GM18861 (cell line): ENCODE measurements around the gene SLC22A5.
"Not testable (repeated sequence)": the region's sequence is repeated elsewhere in the genome, so short reads cannot be mapped to it uniquely, and the experiment has no call there.

ENCODE experiments used
- ATAC-seq: cut with Tn5 transposase; IDR thresholded peaks from one replicate; pipeline ENCODE4 v1.9.1; 2021; ENCODE audit not compliant: unreplicated experiment

Gene SLC22A5

DNA sequence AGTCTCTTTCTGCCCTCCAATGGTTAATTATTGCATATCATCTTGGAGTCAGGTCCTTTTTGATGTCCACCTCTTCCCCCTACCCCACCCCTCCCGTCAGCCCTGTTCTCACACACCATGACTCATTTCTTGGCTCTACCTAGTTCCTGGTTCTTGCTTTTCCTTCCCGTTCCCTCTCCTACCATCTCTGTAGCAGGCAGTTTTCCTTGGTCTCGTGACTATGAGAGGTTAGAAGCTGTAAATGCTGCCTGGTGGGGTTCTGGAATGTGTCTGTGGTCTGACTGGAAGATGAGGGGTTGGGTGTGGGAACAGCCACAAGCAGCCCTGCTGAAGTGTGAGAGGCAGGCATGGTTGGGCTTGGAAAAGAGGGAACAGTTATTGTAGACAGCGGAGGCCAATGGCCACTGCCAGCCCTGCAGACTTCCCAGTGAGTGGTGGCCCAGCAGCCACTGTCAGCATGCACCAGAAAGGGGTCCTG lies 18.2 kb downstream of the SLC22A5 start:
- no peak for ATAC-seq

DNA sequence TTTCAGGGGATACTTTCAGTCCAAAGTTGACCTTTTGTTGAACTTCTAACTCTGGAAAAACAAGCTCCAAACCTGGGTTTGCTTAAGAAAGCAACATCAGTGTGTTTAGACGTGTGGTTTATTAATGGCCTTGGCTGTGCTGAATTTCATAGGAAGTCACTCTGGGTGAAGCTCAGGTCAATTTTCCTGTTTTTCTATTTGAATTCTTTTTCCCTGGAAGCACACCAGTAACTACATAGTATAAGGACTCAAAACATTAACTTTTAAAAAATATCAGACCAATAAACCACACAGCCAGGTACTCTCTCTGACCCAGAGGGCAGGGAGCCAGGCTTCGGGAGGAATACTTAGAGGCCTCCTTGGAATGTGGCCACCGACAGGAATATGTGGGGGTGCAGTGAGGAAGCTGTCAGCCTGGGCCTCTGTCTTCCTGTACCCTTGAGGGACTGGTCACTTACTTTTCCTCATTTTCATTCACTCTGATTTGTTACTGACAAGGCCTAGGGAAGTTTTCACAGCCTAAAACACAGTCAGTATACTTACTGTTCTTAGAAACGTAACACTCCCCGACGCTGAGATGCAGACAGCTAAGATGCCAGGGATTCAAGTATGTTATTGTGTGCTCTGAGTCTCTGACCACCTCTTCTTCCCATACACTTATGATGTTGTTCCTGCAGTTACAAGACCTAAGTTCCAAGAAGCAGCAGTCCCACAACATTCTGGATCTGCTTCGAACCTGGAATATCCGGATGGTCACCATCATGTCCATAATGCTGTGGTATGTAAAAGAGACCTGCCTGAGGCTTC lies 18.9 kb downstream of the SLC22A5 start:
- ATAC-seq: no peak

- ATAC-seq: no peak
Observed at GRCh38 chr5:132389051-132389331, 19.5 kb downstream of the SLC22A5 start.

DNA sequence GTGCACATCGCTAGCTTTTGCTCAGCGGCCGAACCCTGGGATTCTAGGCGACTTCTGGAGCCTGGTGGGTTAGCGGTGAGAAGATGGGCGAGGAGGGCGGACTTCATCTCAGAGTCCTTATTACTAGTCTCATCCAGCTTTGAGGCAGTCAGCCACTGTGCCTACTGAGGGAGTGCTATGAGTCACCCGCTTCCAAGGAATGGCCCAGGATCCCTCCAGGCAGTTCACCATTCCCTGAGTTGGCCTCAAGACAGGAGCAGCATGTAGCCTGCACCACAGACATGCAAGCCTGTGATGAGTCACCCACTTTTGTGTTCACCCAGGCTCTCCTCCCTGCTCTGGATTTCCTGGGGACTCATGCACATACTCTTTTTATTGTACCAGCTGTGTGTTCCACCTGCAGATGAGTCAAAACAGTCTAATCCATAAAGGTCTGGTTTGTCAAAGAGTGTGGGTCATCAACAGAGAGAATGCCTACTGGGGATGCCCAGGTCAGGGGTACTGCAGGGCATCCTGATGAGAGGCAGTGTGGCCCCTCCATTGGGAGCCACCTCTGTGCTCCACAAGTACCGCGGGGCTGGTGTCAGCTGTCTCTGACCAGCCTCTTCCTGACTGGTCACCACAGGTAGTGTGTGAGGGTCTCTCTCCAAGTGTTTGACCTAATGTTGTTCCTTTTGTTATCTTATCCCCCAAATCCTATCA lies 20.2 kb downstream of the SLC22A5 start:
- ATAC-seq: no peak

- no peak for ATAC-seq
Observed at GRCh38 chr5:132391247-132391646, 21.7 kb downstream of the SLC22A5 start.

DNA sequence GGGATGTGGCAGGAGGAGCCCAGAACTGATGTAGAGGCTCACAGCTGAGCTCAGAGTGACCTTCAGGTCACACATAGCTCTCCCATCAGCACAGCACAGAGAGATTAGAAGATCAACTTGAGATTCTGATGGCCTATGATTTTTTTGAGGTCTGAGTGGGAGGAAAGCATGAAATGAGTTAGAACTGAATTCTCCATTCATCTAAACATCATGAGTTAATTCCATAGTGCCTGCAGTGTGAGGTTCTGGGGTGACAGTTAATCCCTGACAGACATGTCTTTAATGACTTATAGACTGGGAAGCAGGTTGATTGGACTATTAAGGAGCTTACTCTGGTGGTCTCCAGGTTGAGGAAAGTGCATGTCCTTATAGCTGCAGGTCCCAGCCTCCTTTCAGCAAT lies 22.4 kb downstream of the SLC22A5 start:
- ATAC-seq: no peak

DNA sequence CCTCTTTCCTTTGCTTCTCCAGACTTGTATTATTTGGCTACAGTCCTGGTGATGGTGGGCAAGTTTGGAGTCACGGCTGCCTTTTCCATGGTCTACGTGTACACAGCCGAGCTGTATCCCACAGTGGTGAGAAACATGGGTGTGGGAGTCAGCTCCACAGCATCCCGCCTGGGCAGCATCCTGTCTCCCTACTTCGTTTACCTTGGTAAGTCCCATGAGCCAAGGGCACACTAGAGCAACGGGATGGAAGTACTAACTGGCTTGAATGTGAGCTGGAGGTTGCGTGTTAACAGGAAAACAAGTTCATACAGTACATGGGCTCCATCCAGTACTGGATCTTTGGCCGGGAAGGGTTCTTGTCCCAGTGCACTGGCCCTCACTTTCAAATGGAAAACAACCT lies 22.9 kb downstream of the SLC22A5 start:
- ATAC-seq: no peak

DNA sequence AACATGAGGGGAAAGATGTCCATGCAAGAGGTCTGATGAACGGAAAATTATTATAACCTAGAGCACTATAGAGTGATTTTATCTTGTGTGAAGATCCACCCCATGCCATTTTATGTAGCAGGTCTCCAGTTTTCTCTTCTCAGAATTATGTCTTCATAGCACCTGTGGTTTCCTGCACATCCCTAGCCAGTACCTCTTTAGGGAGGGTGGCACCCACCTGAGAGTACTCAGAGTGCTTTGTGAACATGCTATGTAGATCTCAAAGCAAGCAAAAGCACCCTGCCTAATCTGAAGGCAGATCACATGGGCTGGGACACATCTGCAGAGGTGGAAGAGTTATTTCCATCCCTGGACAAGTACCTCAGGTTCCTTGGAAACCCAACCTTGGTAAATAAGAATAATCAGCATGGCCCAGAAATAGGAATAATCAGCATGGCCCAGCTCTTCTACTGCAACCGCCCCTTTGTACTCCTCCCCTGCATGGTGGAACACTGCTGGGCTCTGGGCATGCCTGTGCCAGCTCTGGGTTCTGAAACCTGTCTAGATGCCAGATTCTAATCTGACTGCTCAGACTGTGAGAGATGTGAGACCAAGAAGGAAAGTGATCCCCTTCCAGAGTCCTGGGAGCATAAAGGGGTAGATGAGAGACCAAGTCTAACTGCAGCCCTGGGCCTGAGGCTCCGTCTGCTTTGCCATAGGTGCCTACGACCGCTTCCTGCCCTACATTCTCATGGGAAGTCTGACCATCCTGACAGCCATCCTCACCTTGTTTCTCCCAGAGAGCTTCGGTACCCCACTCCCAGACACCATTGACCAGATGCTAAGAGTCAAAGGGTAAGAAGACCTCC lies 23.7 kb downstream of the SLC22A5 start:
- ATAC-seq: no peak

DNA sequence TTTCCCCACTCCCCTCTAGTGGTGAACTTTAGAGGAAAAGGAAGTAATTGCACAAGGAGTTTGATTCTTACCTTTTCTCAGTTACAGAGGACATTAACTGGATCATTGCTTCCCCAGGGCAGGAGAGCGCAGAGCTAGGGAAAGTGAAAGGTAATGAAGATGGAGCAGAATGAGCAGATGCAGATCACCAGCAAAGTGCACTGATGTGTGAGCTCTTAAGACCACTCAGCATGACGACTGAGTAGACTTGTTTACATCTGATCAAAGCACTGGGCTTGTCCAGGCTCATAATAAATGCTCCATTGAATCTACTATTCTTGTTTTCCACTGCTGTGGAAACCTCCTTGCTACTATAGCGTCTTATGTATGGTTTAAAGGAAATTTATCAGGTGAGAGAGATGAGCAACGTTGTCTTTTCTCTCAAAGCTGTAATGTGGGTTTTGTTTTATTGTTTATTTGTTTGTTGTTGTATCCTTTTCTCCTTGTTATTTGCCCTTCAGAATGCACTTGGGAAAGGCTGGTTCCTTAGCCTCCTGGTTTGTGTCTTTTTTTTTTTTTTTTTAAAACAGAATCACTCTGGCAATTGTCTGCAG lies 25.3 kb downstream of the SLC22A5 start:
- ATAC-seq: peak; percentile 70

DNA sequence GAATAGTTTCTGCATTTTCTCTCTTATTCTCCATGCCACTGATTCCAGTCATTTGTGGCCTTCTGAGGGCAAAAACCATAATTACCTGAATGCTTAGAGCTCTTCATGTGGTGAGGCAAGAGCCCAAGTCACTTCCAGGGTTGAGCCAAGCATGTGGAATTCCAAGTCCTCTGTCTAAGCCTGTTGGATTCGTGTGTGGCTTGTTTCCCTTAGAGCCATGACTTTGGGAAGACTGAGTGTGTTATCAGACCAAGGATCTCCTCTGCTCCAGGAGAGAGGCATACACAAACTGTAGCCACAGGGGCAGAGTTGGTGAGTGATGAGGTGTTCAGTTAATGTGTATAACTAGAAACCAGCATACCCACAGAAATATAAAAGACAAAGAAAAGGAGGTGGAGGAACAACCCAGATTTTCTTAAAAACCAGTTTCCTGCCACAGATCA lies 27.1 kb downstream of the SLC22A5 start:
- no peak for ATAC-seq

GRCh38 chr5:132397224-132397623 lies 27.7 kb downstream of the SLC22A5 start:
- ATAC-seq: no peak

DNA sequence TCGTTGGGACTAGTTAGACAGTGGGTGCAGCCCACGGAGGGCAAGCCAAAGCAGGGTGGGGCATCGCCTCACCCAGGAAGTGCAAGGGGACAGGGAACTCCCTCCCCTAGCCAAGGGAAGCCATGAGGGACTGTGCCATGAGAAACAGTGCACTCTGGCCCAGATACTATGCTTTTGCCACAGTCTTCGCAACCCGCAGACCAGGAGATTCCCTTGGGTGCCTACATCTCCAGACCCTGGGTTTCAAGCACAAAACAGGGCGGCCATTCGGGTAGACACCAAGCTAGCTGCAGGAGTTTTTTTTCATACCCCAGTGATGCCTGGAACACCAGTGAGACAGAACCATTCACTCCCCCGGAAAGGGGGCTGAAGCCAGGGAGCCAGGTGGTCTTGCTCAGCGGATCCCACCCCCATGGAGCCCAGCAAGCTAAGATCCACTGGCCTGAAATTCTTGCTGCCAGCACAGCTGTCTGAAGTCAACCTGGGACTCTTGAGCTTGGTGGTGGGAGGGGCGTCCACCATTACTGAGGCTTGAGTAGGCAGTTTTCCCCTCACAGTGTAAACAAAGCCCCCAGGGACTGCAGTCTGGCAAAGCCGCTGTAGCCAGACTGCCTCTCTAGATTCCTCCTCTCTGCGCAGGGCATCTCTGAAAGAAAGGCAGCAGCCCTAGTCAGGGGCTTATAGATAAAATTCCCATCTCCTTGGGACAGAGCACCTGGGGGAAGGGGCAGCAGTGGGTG lies 28.6 kb downstream of the SLC22A5 start:
- ATAC-seq: not testable (repeated sequence)

- ATAC-seq: not testable (repeated sequence)
Observed at GRCh38 chr5:132404041-132404440, 34.5 kb downstream of the SLC22A5 start.

DNA sequence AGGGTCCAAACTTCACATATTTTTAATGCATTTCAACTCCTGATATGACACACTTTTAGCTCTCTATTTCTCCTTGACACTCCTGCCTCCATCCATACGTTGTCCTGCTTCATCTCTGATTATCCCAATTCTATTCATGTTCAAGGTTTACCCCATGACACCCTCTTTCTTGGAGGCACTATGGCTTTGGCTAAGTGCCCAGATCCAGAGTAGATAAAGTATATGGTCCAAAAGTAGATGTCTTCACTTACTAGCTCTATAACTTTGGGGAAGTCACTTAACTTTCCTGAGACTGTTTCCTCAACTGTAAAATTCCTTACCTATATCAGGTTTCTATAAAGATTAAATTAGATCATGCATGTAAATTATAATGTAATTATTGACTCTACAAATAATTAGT lies 36.1 kb downstream of the SLC22A5 start:
- ATAC-seq: no peak

DNA sequence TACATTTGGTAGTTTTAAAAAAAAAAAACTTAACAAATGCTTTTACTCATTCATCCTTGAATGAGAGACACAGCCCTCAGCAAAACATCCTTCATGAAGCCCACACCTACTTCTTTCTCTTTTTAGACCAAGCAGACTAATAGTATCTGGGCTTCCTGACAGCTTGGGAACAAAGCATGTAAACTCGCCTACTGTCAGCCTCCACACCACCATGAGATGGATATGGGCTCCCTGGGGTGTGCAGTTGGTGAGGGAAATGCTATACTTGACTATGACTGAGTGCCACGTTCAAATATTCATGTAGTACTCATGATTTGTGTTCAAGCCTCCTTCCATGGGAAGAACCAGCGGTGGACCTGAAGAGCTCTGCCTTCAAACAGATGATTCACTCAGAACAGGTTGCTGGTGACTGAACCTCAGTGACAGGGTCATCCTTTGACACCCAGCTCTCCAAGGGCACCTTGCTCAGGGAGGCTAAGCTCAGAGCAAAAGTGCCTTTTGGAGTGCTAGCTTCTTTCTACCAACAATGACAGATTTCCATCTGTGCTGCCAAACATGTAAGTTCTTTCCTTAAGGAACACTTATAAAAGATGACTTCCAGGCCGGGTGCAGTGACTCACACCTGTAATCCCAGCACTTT lies 36.8 kb downstream of the SLC22A5 start:
- ATAC-seq: no peak

- no peak for ATAC-seq
Observed at GRCh38 chr5:132407970-132408369, 38.5 kb downstream of the SLC22A5 start.

DNA sequence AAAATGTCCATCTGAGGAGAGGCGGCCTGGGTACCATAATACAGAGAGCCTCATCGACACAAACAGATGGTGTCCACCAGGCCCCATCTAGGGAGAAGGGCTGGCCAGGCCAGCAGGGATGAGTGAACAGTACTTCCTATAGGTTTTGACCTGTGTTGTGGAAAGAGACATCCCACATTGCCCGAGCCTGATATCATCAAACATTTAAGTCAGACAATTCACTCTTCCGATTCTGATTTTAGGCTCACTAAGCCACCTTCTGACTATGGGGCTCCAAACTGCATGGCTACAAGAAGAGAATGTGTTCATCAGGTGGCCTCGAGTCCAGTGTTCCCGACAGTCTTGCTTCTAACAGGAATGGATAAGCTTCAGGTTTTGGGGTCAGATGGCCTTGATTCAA lies 38.9 kb downstream of the SLC22A5 start:
- no peak for ATAC-seq

GRCh38 chr5:132408965-132409364 lies 39.5 kb downstream of the SLC22A5 start:
- no peak for ATAC-seq

GRCh38 chr5:132410451-132411303 lies 41.2 kb downstream of the SLC22A5 start:
- peak; percentile 54 for ATAC-seq
